Liver (tissue), 10 donors: Measurements from ENCODE around the gene TOGARAM1. TPM values are rescaled to one million over a fixed set of nuclear protein-coding genes. Genes with fewer than 3 reads are reported as not detected.

ENCODE experiments used
- DNase-seq: peaks from one replicate; pipeline ENCODE4 v3.0.0-alpha.2; 2017; ENCODE audit warnings: low spot score
- H3K27ac ChIP-seq, 2 donors: one replicate each; pipeline ENCODE4 v1.7.0; 2013; ENCODE audit warnings: inconsistent platforms in 2 of 2, low read length in 2 of 2, control low read depth in 1 of 2, low read depth in 1 of 2, mild to moderate bottlenecking in 1 of 2
- H3K27me3 ChIP-seq, 4 donors: one replicate each; pipeline versions ENCODE4 v1.6.1 to v1.7.0; 2013; ENCODE audit warnings: low read length in 3 of 4, inconsistent platforms in 1 of 4, mild to moderate bottlenecking in 1 of 4, moderate library complexity in 1 of 4; ENCODE audit not compliant: control insufficient read depth in 4 of 4, insufficient read depth in 4 of 4
- H3K36me3 ChIP-seq, 4 donors: one replicate each; pipeline versions ENCODE4 v1.6.1 to v1.7.0; 2013; ENCODE audit warnings: low read length in 3 of 4, mild to moderate bottlenecking in 3 of 4, low read depth in 1 of 4, moderate library complexity in 1 of 4; ENCODE audit not compliant: control insufficient read depth in 4 of 4, insufficient read depth in 3 of 4
- H3K4me1 ChIP-seq, 4 donors: one replicate each; pipeline versions ENCODE4 v1.6.1 to v1.7.0; 2013; ENCODE audit warnings: low read length in 3 of 4, mild to moderate bottlenecking in 3 of 4, moderate library complexity in 1 of 4; ENCODE audit not compliant: control insufficient read depth in 4 of 4, insufficient read depth in 4 of 4
- H3K4me3 ChIP-seq, 3 donors: one replicate each; pipeline versions ENCODE4 v1.6.1 to v1.7.0; 2013; ENCODE audit warnings: low read length in 3 of 3, control low read depth in 1 of 3, low read depth in 1 of 3, mild to moderate bottlenecking in 1 of 3
- H3K9ac ChIP-seq, 2 donors: one replicate each; pipeline ENCODE4 v1.7.0; 2013; ENCODE audit warnings: low read length in 2 of 2, mild to moderate bottlenecking in 2 of 2, moderate library complexity in 2 of 2, control low read depth in 1 of 2, low read depth in 1 of 2
- H3K9me3 ChIP-seq, 4 donors: one replicate each; pipeline versions ENCODE4 v1.6.1 to v1.7.0; 2013; ENCODE audit warnings: low read length in 3 of 4; ENCODE audit not compliant: control insufficient read depth in 4 of 4
- ATF3 ChIP-seq: IDR thresholded peaks from 2 replicates; pipeline ENCODE4 v1.6.1; 2016; ENCODE audit warnings: antibody characterized with exemption
- CTCF ChIP-seq: fragments of 150-350 bp; IDR thresholded peaks from 2 replicates; pipeline ENCODE4 v1.5.1; 2017; ENCODE audit warnings: improper control_type of control experiment, low read depth, low read length; ENCODE audit not compliant: missing input control
- EGR1 ChIP-seq, 2 donors: IDR thresholded peaks; 2 replicates each; pipeline ENCODE4 v1.6.1; 2016 to 2018; ENCODE audit warnings: antibody characterized with exemption in 2 of 2, low read depth in 2 of 2
- FOXA1 ChIP-seq: IDR thresholded peaks from 2 replicates; pipeline ENCODE4 v1.6.1; 2016; ENCODE audit warnings: antibody characterized with exemption
- FOXA2 ChIP-seq: IDR thresholded peaks from 2 replicates; pipeline ENCODE4 v1.6.1; 2016; ENCODE audit warnings: antibody characterized with exemption
- GABPA ChIP-seq, 2 donors: IDR thresholded peaks in 1 of 2; conservative IDR thresholded peaks in 1 of 2; 2 replicates each; pipeline ENCODE4 v1.6.1; 2016; ENCODE audit warnings: antibody characterized with exemption in 2 of 2, mild to moderate bottlenecking in 1 of 2, moderate library complexity in 1 of 2
- HNF4A ChIP-seq, 2 donors: conservative IDR thresholded peaks; 2 replicates each; pipeline ENCODE4 v1.6.1; 2016; ENCODE audit warnings: antibody characterized with exemption in 2 of 2, mild to moderate bottlenecking in 2 of 2
- HNF4G ChIP-seq: IDR thresholded peaks from 2 replicates; pipeline ENCODE4 v1.6.1; 2016; ENCODE audit warnings: antibody characterized with exemption
- JUND ChIP-seq, 2 donors: IDR thresholded peaks; 2 replicates each; pipeline ENCODE4 v1.6.1; 2016; ENCODE audit warnings: antibody characterized with exemption in 2 of 2
- MAX ChIP-seq: IDR thresholded peaks from 2 replicates; pipeline ENCODE4 v1.6.1; 2016; ENCODE audit warnings: antibody characterized with exemption
- NR2F2 ChIP-seq: IDR thresholded peaks from 2 replicates; pipeline ENCODE4 v1.6.1; 2016; ENCODE audit warnings: antibody characterized with exemption
- RAD21 ChIP-seq, 2 donors: IDR thresholded peaks; 2 replicates each; pipeline ENCODE4 v1.6.1; 2016; ENCODE audit warnings: antibody characterized with exemption in 2 of 2, mild to moderate bottlenecking in 2 of 2
- REST ChIP-seq: IDR thresholded peaks from 2 replicates; pipeline ENCODE4 v1.6.1; 2016; ENCODE audit warnings: antibody characterized with exemption, mild to moderate bottlenecking
- RXRA ChIP-seq, 2 donors: IDR thresholded peaks; 2 replicates each; pipeline ENCODE4 v1.6.1; 2017 to 2018; ENCODE audit warnings: antibody characterized with exemption in 2 of 2, mild to moderate bottlenecking in 1 of 2
- SP1 ChIP-seq: IDR thresholded peaks from 2 replicates; pipeline ENCODE4 v1.6.1; 2018; ENCODE audit warnings: antibody characterized with exemption, mild to moderate bottlenecking
- TAF1 ChIP-seq: conservative IDR thresholded peaks from 2 replicates; pipeline ENCODE4 v1.6.1; 2016; ENCODE audit warnings: antibody characterized with exemption, mild to moderate bottlenecking
- YY1 ChIP-seq: IDR thresholded peaks from 2 replicates; pipeline ENCODE4 v1.6.1; 2016; ENCODE audit warnings: antibody characterized with exemption, mild to moderate bottlenecking
- ZBTB33 ChIP-seq: IDR thresholded peaks from 2 replicates; pipeline ENCODE4 v1.6.1; 2016; ENCODE audit warnings: antibody characterized with exemption
- WGBS: extraction: QIAGEN DNeasy Blood & Tissue Kit; methylation state at CpG from one replicate; pipeline ENCODE4 v1.1.7; 2013; 5-methylcytosine and 5-hydroxymethylcytosine counted together
- polyA plus RNA-seq, 2 donors: library from polyadenylated mRNA; stranded (reverse) in 1 of 2; unstranded in 1 of 2; fragments of 200-250 nt in 1 of 2; fragments of >200 nt in 1 of 2; fragmentation: Nextera tagmentation in 1 of 2; extraction: Ambion mirVana in 1 of 2; gene quantifications; one replicate each; pipeline versions ENCODE4 v1.2.1 to v1.2.3, GENCODE V29; 2013 to 2015
- small RNA-seq: library from RNA; depleted of rRNA; stranded (forward); fragments of <200 nt; gene quantifications from one replicate; pipeline ENCODE3, GENCODE V24; 2014
- total RNA-seq, 2 donors: library from RNA; depleted of rRNA; stranded (reverse); fragments of >200 nt; gene quantifications; one replicate each; pipeline ENCODE4 v1.2.3, GENCODE V29; 2014
- donor health status: healthy.
- donor health status: healthy.
- donor health status: healthy.
- donor health status: healthy.
- donor health status: healthy.

TOGARAM1 gene
- total and polyA plus RNA-seq, 4 donors, result 2.5 to 12.7 (median 7.5) TPM

- peaks cover 2 to 34% (median 29%) of the 10 kb centered on the region in 4 donors for H3K36me3 ChIP-seq
- H3K9ac ChIP-seq, result no peak overlapping the region
- no peaks in the 10 kb centered on the region for H3K27me3 ChIP-seq
- H3K4me1 ChIP-seq, result no peaks in the 10 kb centered on the region
- H3K27ac ChIP-seq, result no peak overlapping the region
- no peak overlapping the region for H3K4me3 ChIP-seq
- no peaks in the 10 kb centered on the region for H3K9me3 ChIP-seq
- WGBS, result 97% methylated on average over 3 of the region's 3 CpGs
- TF ChIP-seq NR2F2 (no peak), GABPA (IDR thresholded peaks at IDR 0.05 in 1 of 2, conservative IDR thresholded peaks at IDR 0.05 in 1 of 2) (no peak), YY1 (no peak), FOXA1 (no peak), SP1 (no peak), REST (no peak), HNF4A (conservative IDR thresholded peaks at IDR 0.05) (no peak), RAD21 (IDR thresholded peaks at IDR 0.05) (no peak), TAF1 (no peak), MAX (no peak), ATF3 (no peak), CTCF (no peak), ZBTB33 (no peak), FOXA2 (no peak), JUND (IDR thresholded peaks at IDR 0.05) (no peak), HNF4G (no peak), RXRA (IDR thresholded peaks at IDR 0.05) (no peak), EGR1 (IDR thresholded peaks at IDR 0.05; ENCODE audit: low read depth in 2 of 2) (no peak)
- DNase-seq, result no peak
These were observed 161.3 kb downstream of the TOGARAM1 start for GRCh38 chr14:45123271-45123670.

Small RNA genes within 50 kb of the gene (small RNA-seq; reads per million reads assigned to genes)
- gene RF00151 (not detected), gene SNORD127 (1,502 reads per million, percentile 99 among the genes with 10 or more reads in this experiment)

Other genes starting within 250 kb of the TOGARAM1 start
- 1 to 10 TPM; 7.4 to 7.9 TPM for gene KLHL28, start 243 bp upstream of the TOGARAM1 start, total RNA-seq
- gene KLHL28, start 243 bp upstream of the TOGARAM1 start, polyA plus RNA-seq, result 1 to 10 TPM; 2.3 to 4.1 TPM
- 10 to 100 TPM; 15.1 to 25.1 TPM for gene PRPF39, start 121.9 kb downstream of the TOGARAM1 start, total RNA-seq
- 10 to 100 TPM in 1 of 2 donors, 1 to 10 TPM in 1; 3.1 to 15.0 TPM for gene PRPF39, start 121.9 kb downstream of the TOGARAM1 start, polyA plus RNA-seq
- 10 to 100 TPM; 11.9 to 18.1 TPM for gene FKBP3, start 172.3 kb downstream of the TOGARAM1 start, total RNA-seq
- gene FKBP3, start 172.3 kb downstream of the TOGARAM1 start, polyA plus RNA-seq, result 10 to 100 TPM; 33.3 to 66.4 TPM
- gene FANCM, start 173.7 kb downstream of the TOGARAM1 start, total RNA-seq, result 1 to 10 TPM; 3.7 to 7.4 TPM
- 1 to 10 TPM in 1 of 2 donors, under 1 TPM in 1; 0.38 to 2.5 TPM for gene FANCM, start 173.7 kb downstream of the TOGARAM1 start, polyA plus RNA-seq